SU-DHL-6 (cell line): ENCODE results near the gene KAZN.

ENCODE experiments used
- H2AFZ ChIP-seq: fragments of 200-600 bp; sonication (generic); 2 replicates; pipeline ENCODE4 v1.6.1; 2014; ENCODE audit warnings: low read depth, mild to moderate bottlenecking, moderate library complexity, mixed read lengths, antibody characterized with exemption, low read length; ENCODE audit not compliant: severe bottlenecking
- H3F3A ChIP-seq: fragments of 200-600 bp; shearing (Covaris generic); 2 replicates; pipeline ENCODE4 v1.6.0; 2016; ENCODE audit warnings: antibody characterized with exemption, mild to moderate bottlenecking; ENCODE audit not compliant: insufficient read depth
- H3K27ac ChIP-seq: fragments of 200-600 bp; sonication (generic); 2 replicates; pipeline ENCODE4 v1.5.1; 2016; ENCODE audit warnings: low read depth, mild to moderate bottlenecking, low read length, moderate library complexity, mixed read lengths
- H3K27me3 ChIP-seq: fragments of 200-600 bp; sonication (generic), shearing (Covaris generic); 2 replicates; pipeline ENCODE4 v1.6.0; 2014; ENCODE audit warnings: mild to moderate bottlenecking, low read length
- H3K36me3 ChIP-seq: fragments of 200-600 bp; sonication (generic); 2 replicates; pipeline ENCODE4 v1.6.1; 2014; ENCODE audit warnings: mild to moderate bottlenecking, low read length, mixed read lengths
- H3K4me2 ChIP-seq: fragments of 300-600, 200-600 bp; shearing (Covaris generic), sonication (generic); 2 replicates; pipeline ENCODE4 v1.6.0; 2014; ENCODE audit warnings: low read length, low read depth, mild to moderate bottlenecking; ENCODE audit not compliant: poor library complexity, severe bottlenecking
- H3K4me3 ChIP-seq: fragments of 200-600 bp; sonication (generic); 2 replicates; pipeline ENCODE4 v1.5.1; 2014; ENCODE audit warnings: antibody characterized with exemption, low read length, mild to moderate bottlenecking, mixed read lengths; ENCODE audit not compliant: insufficient read depth, poor library complexity, severe bottlenecking
- H3K79me2 ChIP-seq: fragments of 200-600 bp; sonication (generic); 2 replicates; pipeline ENCODE4 v1.6.1; 2014; ENCODE audit warnings: mild to moderate bottlenecking, low read length, moderate library complexity; ENCODE audit not compliant: insufficient read depth
- H3K9ac ChIP-seq: fragments of 200-600 bp; sonication (generic); 2 replicates; pipeline ENCODE4 v1.7.0; 2014; ENCODE audit warnings: mild to moderate bottlenecking, low read length
- H3K9me2 ChIP-seq: fragments of 200-600 bp; sonication (generic); replicated peaks from 2 replicates; pipeline ENCODE4 v1.6.1; 2014; ENCODE audit warnings: low read length; ENCODE audit not compliant: insufficient read depth
- H3K9me3 ChIP-seq: fragments of 200-600 bp; sonication (generic); 2 replicates; pipeline ENCODE4 v1.6.1; 2014; ENCODE audit warnings: low read length, mixed read lengths; ENCODE audit not compliant: insufficient read depth
- H4K20me1 ChIP-seq: fragments of 200-600 bp; sonication (generic); 2 replicates; pipeline ENCODE4 v1.6.1; 2014; ENCODE audit warnings: low read depth, mild to moderate bottlenecking, antibody characterized with exemption, low read length, moderate library complexity, mixed read lengths
- EZH2phosphoT487 ChIP-seq: fragments of 200-600 bp; sonication (generic), shearing (Covaris generic); conservative IDR thresholded peaks from 2 replicates; pipeline ENCODE4 v1.6.1; 2018; ENCODE audit warnings: mild to moderate bottlenecking, antibody characterized with exemption, low read length, moderate library complexity, mixed read lengths
- TF ChIP-seq, protein P1 (sequence below): fragments of 200-600 bp; sonication (generic); IDR thresholded peaks from one replicate; pipeline ENCODE4 v1.5.1; 2017; ENCODE audit warnings: antibody characterized with exemption, mild to moderate bottlenecking, low read length, moderate library complexity; ENCODE audit not compliant: insufficient read depth, poor library complexity, severe bottlenecking

Gene KAZN

DNA sequence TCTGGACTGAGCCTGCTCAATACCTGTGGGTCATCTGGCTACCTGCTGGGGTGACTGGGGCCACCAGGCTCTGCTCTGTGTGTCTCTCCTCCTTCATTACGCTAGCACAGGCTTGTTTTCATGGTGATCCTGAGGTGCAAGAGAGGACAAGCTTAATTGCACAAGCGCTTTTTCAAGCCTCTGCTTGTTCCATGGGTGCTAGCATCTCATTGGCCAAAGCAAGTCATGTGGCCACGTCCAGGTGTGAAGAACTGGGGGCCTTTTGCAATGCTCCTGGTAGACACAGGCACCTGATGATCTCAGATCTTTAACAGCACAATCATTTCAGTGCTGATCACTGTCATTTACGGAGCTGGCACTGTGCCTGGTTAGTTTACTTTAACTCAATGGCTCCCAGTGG lies 114.6 kb downstream of the KAZN start:
- Histone ChIP-seq H3K4me3 (no peak overlapping the region), H3K79me2 (no peaks in the 10 kb centered on the region), H3F3A (no peaks in the 10 kb centered on the region), H3K36me3 (no peaks in the 10 kb centered on the region), H2AFZ (no peak overlapping the region), H3K9me2 (no peaks in the 10 kb centered on the region), H3K4me2 (no peak overlapping the region), H3K9me3 (no peaks in the 10 kb centered on the region), H3K27me3 (no peaks in the 10 kb centered on the region), H3K9ac (no peak overlapping the region), H4K20me1 (no peaks in the 10 kb centered on the region), H3K27ac (no peak overlapping the region)
- no peak for TF ChIP-seq EZH2phosphoT487
- TF ChIP-seq, protein P1, sequence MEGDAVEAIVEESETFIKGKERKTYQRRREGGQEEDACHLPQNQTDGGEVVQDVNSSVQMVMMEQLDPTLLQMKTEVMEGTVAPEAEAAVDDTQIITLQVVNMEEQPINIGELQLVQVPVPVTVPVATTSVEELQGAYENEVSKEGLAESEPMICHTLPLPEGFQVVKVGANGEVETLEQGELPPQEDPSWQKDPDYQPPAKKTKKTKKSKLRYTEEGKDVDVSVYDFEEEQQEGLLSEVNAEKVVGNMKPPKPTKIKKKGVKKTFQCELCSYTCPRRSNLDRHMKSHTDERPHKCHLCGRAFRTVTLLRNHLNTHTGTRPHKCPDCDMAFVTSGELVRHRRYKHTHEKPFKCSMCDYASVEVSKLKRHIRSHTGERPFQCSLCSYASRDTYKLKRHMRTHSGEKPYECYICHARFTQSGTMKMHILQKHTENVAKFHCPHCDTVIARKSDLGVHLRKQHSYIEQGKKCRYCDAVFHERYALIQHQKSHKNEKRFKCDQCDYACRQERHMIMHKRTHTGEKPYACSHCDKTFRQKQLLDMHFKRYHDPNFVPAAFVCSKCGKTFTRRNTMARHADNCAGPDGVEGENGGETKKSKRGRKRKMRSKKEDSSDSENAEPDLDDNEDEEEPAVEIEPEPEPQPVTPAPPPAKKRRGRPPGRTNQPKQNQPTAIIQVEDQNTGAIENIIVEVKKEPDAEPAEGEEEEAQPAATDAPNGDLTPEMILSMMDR, result no peak

DNA sequence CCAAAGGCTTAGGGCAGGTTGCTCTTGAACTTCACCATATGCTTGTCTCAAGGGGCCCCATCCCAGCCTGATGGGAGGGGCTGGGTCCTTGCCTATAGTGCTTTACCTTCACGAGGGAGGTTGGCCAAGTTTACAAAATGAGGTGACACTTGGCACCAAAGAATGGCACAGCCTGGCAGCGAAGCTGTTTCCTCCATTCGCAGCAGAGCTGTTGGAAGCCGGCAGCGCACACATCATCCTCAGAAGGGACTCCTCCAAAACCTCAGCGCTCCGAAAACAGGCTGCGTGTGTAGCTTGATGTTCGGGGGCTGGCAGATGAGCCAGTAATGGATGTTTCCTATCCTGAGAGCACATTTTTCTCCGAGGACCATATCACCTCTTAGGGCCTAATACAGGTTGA lies 116.8 kb downstream of the KAZN start:
- H3K36me3 ChIP-seq, result no peaks in the 10 kb centered on the region
- no peak overlapping the region for H3K27ac ChIP-seq
- no peaks in the 10 kb centered on the region for H4K20me1 ChIP-seq
- TF ChIP-seq EZH2phosphoT487, result no peak
- TF ChIP-seq, protein P1, result no peak
- no peaks in the 10 kb centered on the region for H3F3A ChIP-seq
- H3K4me2 ChIP-seq, result no peak overlapping the region
- H3K4me3 ChIP-seq, result no peak overlapping the region
- no peaks in the 10 kb centered on the region for H3K9me2 ChIP-seq
- H3K9ac ChIP-seq, result no peak overlapping the region
- H2AFZ ChIP-seq, result no peak overlapping the region
- H3K79me2 ChIP-seq, result no peaks in the 10 kb centered on the region
- no peaks in the 10 kb centered on the region for H3K9me3 ChIP-seq
- no peaks in the 10 kb centered on the region for H3K27me3 ChIP-seq

DNA sequence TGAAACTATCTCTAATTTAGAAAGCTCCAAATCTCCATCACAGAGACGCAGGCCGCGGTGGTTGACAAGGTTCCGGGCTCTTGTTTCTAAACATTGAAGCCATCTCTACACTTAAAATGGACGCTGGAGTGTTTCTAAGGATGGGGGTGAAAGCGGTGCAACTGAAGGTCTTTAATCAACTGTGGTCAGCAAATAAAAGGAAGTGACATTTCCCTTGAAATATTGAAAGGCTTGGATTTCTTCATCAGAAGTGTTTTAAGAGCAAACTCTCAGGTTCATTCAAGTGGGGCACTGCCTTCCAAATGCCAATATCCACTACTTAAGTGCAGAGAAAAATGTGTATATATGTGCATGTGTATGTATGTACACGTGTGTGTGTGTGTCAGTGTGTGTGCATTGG lies 117.3 kb downstream of the KAZN start:
- H3K27me3 ChIP-seq, result no peaks in the 10 kb centered on the region
- H4K20me1 ChIP-seq, result no peaks in the 10 kb centered on the region
- H3F3A ChIP-seq, result no peaks in the 10 kb centered on the region
- H3K9ac ChIP-seq, result no peak overlapping the region
- H3K79me2 ChIP-seq, result no peaks in the 10 kb centered on the region
- H3K27ac ChIP-seq, result no peak overlapping the region
- H3K9me3 ChIP-seq, result no peaks in the 10 kb centered on the region
- no peak overlapping the region for H2AFZ ChIP-seq
- H3K4me3 ChIP-seq, result no peak overlapping the region
- no peak for TF ChIP-seq EZH2phosphoT487
- TF ChIP-seq, protein P1, result no peak
- H3K36me3 ChIP-seq, result no peaks in the 10 kb centered on the region
- no peak overlapping the region for H3K4me2 ChIP-seq
- no peaks in the 10 kb centered on the region for H3K9me2 ChIP-seq

DNA sequence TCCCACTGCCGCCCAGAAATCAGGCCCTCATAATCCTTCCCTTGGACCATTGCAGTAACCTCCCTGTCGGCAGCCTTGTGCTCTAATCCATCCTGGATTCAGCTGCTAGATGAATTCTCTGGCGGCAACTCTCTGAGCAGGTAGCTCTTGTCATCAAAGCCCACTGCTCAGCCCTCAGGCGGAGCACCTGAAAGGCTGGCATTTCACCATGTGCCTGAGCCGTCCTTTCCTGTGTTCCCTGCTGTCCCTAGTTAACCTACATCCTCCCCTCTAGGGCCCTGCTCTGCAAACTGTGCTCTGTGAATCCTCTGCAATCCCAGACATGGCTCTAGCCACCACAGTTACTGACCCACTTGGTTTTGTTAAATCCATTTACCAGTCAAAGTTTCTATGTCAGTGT lies 118.0 kb downstream of the KAZN start:
- H3K9me2 ChIP-seq, result no peaks in the 10 kb centered on the region
- H3K79me2 ChIP-seq, result no peaks in the 10 kb centered on the region
- no peaks in the 10 kb centered on the region for H3F3A ChIP-seq
- H3K27me3 ChIP-seq, result no peaks in the 10 kb centered on the region
- H3K9ac ChIP-seq, result no peak overlapping the region
- H3K36me3 ChIP-seq, result no peaks in the 10 kb centered on the region
- H3K27ac ChIP-seq, result no peak overlapping the region
- no peaks in the 10 kb centered on the region for H3K9me3 ChIP-seq
- H4K20me1 ChIP-seq, result no peaks in the 10 kb centered on the region
- H2AFZ ChIP-seq, result no peak overlapping the region
- H3K4me2 ChIP-seq, result no peak overlapping the region
- TF ChIP-seq, protein P1, result no peak
- TF ChIP-seq EZH2phosphoT487, result no peak
- no peak overlapping the region for H3K4me3 ChIP-seq
